Endodermal cell (in vitro differentiated cells): ENCODE data around the gene PTF1A. TPM values are rescaled to one million over a fixed set of nuclear protein-coding genes. Genes with fewer than 3 reads are reported as not detected.

Experiments
- DNase-seq: peaks from one replicate; pipeline ENCODE4 v3.0.0-alpha.2; 2017
- H3K27ac ChIP-seq: 2 replicates; pipeline ENCODE4 v1.5.1; 2013; ENCODE audit warnings: mild to moderate bottlenecking, low read depth, low read length, moderate library complexity
- H3K27me3 ChIP-seq: 2 replicates; pipeline ENCODE4 v1.6.1; 2013; ENCODE audit warnings: mild to moderate bottlenecking, low read length, moderate library complexity; ENCODE audit not compliant: insufficient read depth, control insufficient read depth, poor library complexity, severe bottlenecking
- H3K36me3 ChIP-seq: 2 replicates; pipeline ENCODE4 v1.7.0; 2013; ENCODE audit warnings: mild to moderate bottlenecking, low read length, moderate library complexity; ENCODE audit not compliant: control insufficient read depth, insufficient read depth
- H3K4me1 ChIP-seq: one replicate; pipeline ENCODE4 v1.7.0; 2013; ENCODE audit warnings: low read length; ENCODE audit not compliant: control insufficient read depth, insufficient read depth
- H3K4me3 ChIP-seq: 2 replicates; pipeline ENCODE4 v1.5.1; 2013; ENCODE audit warnings: mild to moderate bottlenecking, low read length, moderate library complexity
- H3K9ac ChIP-seq: 2 replicates; pipeline ENCODE4 v1.6.1; 2013; ENCODE audit warnings: mild to moderate bottlenecking, low read length, moderate library complexity; ENCODE audit not compliant: poor library complexity, severe bottlenecking; ENCODE audit errors: extremely low read depth
- H3K9me3 ChIP-seq: 2 replicates; pipeline ENCODE4 v1.6.1; 2013; ENCODE audit warnings: mild to moderate bottlenecking, low read length, moderate library complexity; ENCODE audit not compliant: control insufficient read depth
- H3K27ac Mint-ChIP-seq: 2 replicates; pipeline ENCODE4 v1.8.0; 2020; ENCODE audit warnings: mixed read lengths
- H3K27me3 Mint-ChIP-seq: 2 replicates; pipeline ENCODE4 v1.8.0; 2021; ENCODE audit warnings: mild to moderate bottlenecking, mixed read lengths; ENCODE audit not compliant: insufficient read depth
- H3K36me3 Mint-ChIP-seq: 2 replicates; pipeline ENCODE4 v1.8.0; 2020; ENCODE audit warnings: low read depth, mixed read lengths
- H3K4me1 Mint-ChIP-seq: 2 replicates; pipeline ENCODE4 v1.8.0; 2020; ENCODE audit warnings: mixed read lengths
- H3K4me3 Mint-ChIP-seq: 2 replicates; pipeline ENCODE4 v1.8.0; 2020; ENCODE audit warnings: mild to moderate bottlenecking, moderate library complexity, mixed read lengths
- H3K9me3 Mint-ChIP-seq: 2 replicates; pipeline ENCODE4 v1.8.0; 2020; ENCODE audit warnings: mild to moderate bottlenecking, mixed read lengths
- WGBS, 2 experiments: methylation state at CpG; one replicate each; pipeline versions ENCODE4 v1.1.5 to v1.1.7; 2013; ENCODE audit warnings: missing lambda C conversion rate in 2 of 2, mixed read lengths in 1 of 2; ENCODE audit not compliant: insufficient coverage in 1 of 2, insufficient read length in 1 of 2; 5-methylcytosine and 5-hydroxymethylcytosine counted together
- total RNA-seq, 2 donors: library from RNA; stranded (reverse); fragmentation: NEBNext Ultra II Directional in 1 of 2; extraction: Animal tissue kit (Norgen Biotek cat#: 25700) in 1 of 2; gene quantifications; 2 replicates in 1 of 2; 3 replicates in 1 of 2; pipeline ENCODE4 v1.2.1, GENCODE V29; 2021
- TF ChIP-seq, protein P1 (sequence below): fragments of 200-600 bp; sonication (generic); conservative IDR thresholded peaks from 2 replicates; pipeline ENCODE4 v1.5.0; 2021; ENCODE audit warnings: antibody characterized with exemption, mild to moderate bottlenecking

The PTF1A gene
- total RNA-seq, 2 donors from 2014 or later, result not detected

GRCh38 chr10:23200997-23201652, 9.0 kb downstream of the PTF1A start:
- H3K4me1 Mint-ChIP-seq, result peaks cover 14% of the 10 kb centered on the region
- no peak overlapping the region for H3K4me3 Mint-ChIP-seq
- no peak overlapping the region for H3K27ac Mint-ChIP-seq
- H3K27ac ChIP-seq, result no peak overlapping the region
- peaks cover 100% of the 10 kb centered on the region for H3K27me3 ChIP-seq
- WGBS, 2 experiments, result 9 to 10% methylated on average over 4 to 11 of the region's 11 CpGs
- H3K4me3 ChIP-seq, result no peak overlapping the region
- H3K4me1 ChIP-seq, result no peaks in the 10 kb centered on the region
- no peaks in the 10 kb centered on the region for H3K9me3 ChIP-seq
- TF ChIP-seq, protein P1, sequence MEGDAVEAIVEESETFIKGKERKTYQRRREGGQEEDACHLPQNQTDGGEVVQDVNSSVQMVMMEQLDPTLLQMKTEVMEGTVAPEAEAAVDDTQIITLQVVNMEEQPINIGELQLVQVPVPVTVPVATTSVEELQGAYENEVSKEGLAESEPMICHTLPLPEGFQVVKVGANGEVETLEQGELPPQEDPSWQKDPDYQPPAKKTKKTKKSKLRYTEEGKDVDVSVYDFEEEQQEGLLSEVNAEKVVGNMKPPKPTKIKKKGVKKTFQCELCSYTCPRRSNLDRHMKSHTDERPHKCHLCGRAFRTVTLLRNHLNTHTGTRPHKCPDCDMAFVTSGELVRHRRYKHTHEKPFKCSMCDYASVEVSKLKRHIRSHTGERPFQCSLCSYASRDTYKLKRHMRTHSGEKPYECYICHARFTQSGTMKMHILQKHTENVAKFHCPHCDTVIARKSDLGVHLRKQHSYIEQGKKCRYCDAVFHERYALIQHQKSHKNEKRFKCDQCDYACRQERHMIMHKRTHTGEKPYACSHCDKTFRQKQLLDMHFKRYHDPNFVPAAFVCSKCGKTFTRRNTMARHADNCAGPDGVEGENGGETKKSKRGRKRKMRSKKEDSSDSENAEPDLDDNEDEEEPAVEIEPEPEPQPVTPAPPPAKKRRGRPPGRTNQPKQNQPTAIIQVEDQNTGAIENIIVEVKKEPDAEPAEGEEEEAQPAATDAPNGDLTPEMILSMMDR, result no peak
- H3K27me3 Mint-ChIP-seq, result peaks cover 92% of the 10 kb centered on the region
- no peaks in the 10 kb centered on the region for H3K9me3 Mint-ChIP-seq
- no peak overlapping the region for H3K9ac ChIP-seq
- no peak for DNase-seq
- no peaks in the 10 kb centered on the region for H3K36me3 ChIP-seq
- H3K36me3 Mint-ChIP-seq, result no peaks in the 10 kb centered on the region

DNA sequence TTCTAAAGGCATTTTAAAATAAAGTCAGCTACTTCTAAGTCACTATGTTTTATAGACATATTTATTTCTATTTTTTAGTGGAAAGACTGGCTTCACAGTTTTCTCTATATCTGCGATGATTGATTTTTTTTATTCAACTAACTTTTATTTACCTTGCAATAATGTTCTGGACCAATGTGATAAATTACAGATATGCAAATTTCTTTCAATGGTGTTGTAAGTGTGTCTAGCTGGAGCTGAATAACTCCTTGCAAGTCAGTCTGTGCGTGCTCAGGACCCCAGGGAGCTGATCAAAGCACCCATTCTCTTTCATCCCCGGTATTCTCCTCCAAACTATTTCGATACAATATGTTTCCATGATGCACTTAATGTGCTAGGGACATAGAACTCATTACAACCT, 9.7 kb downstream of the PTF1A start:
- Mint-ChIP-seq H3K9me3 (no peaks in the 10 kb centered on the region), H3K27me3 (peaks cover 85% of the 10 kb centered on the region), H3K4me1 (peaks cover 14% of the 10 kb centered on the region), H3K4me3 (no peak overlapping the region), H3K36me3 (no peaks in the 10 kb centered on the region), H3K27ac (no peak overlapping the region)
- 21 to 28% methylated on average over 3 to 4 of the region's 4 CpGs for WGBS, 2 experiments
- H3K4me3 ChIP-seq, result no peak overlapping the region
- TF ChIP-seq, protein P1, result no peak
- H3K36me3 ChIP-seq, result no peaks in the 10 kb centered on the region
- H3K27me3 ChIP-seq, result peaks cover 100% of the 10 kb centered on the region
- no peak overlapping the region for H3K9ac ChIP-seq
- no peaks in the 10 kb centered on the region for H3K9me3 ChIP-seq
- DNase-seq, result no peak
- no peak overlapping the region for H3K27ac ChIP-seq
- no peaks in the 10 kb centered on the region for H3K4me1 ChIP-seq

GRCh38 chr10:23202779-23203178, 10.7 kb downstream of the PTF1A start:
- Histone ChIP-seq H3K9ac (no peak overlapping the region), H3K27ac (no peak overlapping the region), H3K27me3 (peaks cover 100% of the 10 kb centered on the region), H3K9me3 (no peaks in the 10 kb centered on the region), H3K4me3 (no peak overlapping the region), H3K36me3 (no peaks in the 10 kb centered on the region), H3K4me1 (no peaks in the 10 kb centered on the region)
- TF ChIP-seq, protein P1, result no peak
- no peak overlapping the region for H3K27ac Mint-ChIP-seq
- H3K4me1 Mint-ChIP-seq, result peaks cover 14% of the 10 kb centered on the region
- no peaks in the 10 kb centered on the region for H3K36me3 Mint-ChIP-seq
- H3K9me3 Mint-ChIP-seq, result no peaks in the 10 kb centered on the region
- H3K4me3 Mint-ChIP-seq, result no peak overlapping the region
- peaks cover 79% of the 10 kb centered on the region for H3K27me3 Mint-ChIP-seq
- WGBS, 2 experiments, result 32% methylated on average over 3 of the region's 3 CpGs; no CpG with 5 or more reads in 1 of the 2 experiments
- no peak for DNase-seq
